H1 (cell line): ENCODE measurements around the gene CD4. TPM values are rescaled to one million over a fixed set of nuclear protein-coding genes. Genes with fewer than 3 reads are reported as not detected.

Source experiments
- JUND ChIP-seq: IDR thresholded peaks from 2 replicates; pipeline ENCODE4 v1.6.1; 2011; ENCODE audit warnings: mild to moderate bottlenecking, improper control_type of control experiment, low read length
- RBBP5 ChIP-seq: IDR thresholded peaks from 2 replicates; pipeline ENCODE4 v1.7.1; 2012; ENCODE audit warnings: low read depth, mild to moderate bottlenecking, inconsistent platforms, low read length, moderate library complexity, borderline replicate concordance
- RXRA ChIP-seq: IDR thresholded peaks from 2 replicates; pipeline ENCODE4 v1.6.1; 2011; ENCODE audit warnings: low read depth, mild to moderate bottlenecking, low read length, moderate library complexity; ENCODE audit not compliant: insufficient read depth
- polyA plus RNA-seq, 7 experiments: library from polyadenylated mRNA; depleted of rRNA in 3 of 7; stranded (reverse) in 5 of 7; unstranded in 2 of 7; fragments of >200 nt in 5 of 7; fragments of 200-250 nt in 2 of 7; gene quantifications; 1 replicate in 5 of 7; 2 replicates in 1 of 7; 4 replicates in 1 of 7; pipeline versions ENCODE4 v1.2.1 to v1.2.3, GENCODE V29; 2011 to 2013; ENCODE audit warnings: missing spikeins in 2 of 7, mixed read lengths in 2 of 7
- total RNA-seq: library from RNA; stranded (reverse); fragmentation: NEBNext Ultra II Directional; extraction: Animal tissue kit (Norgen Biotek cat#: 25700); gene quantifications from 2 replicates; pipeline ENCODE4 v1.2.1, GENCODE V29; 2021
- TF ChIP-seq, protein P1 (sequence below): IDR thresholded peaks from 2 replicates; pipeline ENCODE4 v1.6.1; 2011; ENCODE audit warnings: low read depth, mild to moderate bottlenecking, low read length; ENCODE audit not compliant: insufficient read depth

Gene CD4
- total and polyA plus RNA-seq, 2 of the 8 experiments (the other 6 are each of a cell fraction or from before 2014, with no cell fraction given) = 3.4 to 5.1 TPM

DNA sequence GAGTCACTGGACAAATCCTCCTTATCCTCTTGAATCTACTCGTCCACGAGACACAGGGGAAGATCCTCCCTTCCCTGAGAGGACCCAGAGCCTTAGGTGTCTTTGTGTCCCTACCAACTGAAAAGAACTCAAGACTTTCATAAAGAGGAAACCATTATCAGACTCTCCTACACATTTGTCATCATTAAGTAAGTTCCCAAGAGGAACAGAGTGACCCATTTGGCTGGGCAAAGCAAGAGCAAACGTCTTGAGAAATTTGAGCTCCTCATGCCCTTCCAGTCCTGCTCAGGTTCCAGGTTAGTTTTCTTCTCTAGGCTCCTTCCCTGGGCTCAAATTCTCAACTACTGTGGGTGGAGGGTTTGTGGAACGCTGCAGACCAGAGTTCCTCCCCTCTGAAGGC, 42.1 kb upstream of the CD4 start (continued):
- TF ChIP-seq, protein P1, sequence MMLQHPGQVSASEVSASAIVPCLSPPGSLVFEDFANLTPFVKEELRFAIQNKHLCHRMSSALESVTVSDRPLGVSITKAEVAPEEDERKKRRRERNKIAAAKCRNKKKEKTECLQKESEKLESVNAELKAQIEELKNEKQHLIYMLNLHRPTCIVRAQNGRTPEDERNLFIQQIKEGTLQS = no peak
- TF ChIP-seq JUND (no peak), RBBP5 (no peak), RXRA (no peak)
